PFSK-1 (cell line): ENCODE results near the gene NUDT3.

Experiments
- FOXP2 ChIP-seq: optimal IDR thresholded peaks from 2 replicates; pipeline ENCODE3; 2011; ENCODE audit warnings: borderline replicate concordance, control low read depth, inconsistent platforms; ENCODE audit not compliant: insufficient read depth; ENCODE audit errors: extremely low read length, extremely low read depth
- POLR2AphosphoS5 ChIP-seq: IDR thresholded peaks from 2 replicates; pipeline ENCODE4 v1.6.1; 2012; ENCODE audit warnings: low read depth, mild to moderate bottlenecking, control low read depth, low read length, moderate library complexity
- REST ChIP-seq, 2 experiments: IDR thresholded peaks; 2 replicates each; pipeline versions ENCODE4 v1.6.1 to v1.8.0; 2011 to 2012; ENCODE audit warnings: low read depth in 2 of 2, low read length in 2 of 2, control low read depth in 1 of 2, inconsistent platforms in 1 of 2, mild to moderate bottlenecking in 1 of 2, moderate library complexity in 1 of 2; ENCODE audit not compliant: insufficient read depth in 1 of 2
- SIN3A ChIP-seq: IDR thresholded peaks from 2 replicates; pipeline ENCODE4 v1.6.1; 2012; ENCODE audit warnings: mild to moderate bottlenecking, low read length, moderate library complexity, borderline replicate concordance; ENCODE audit not compliant: insufficient read depth
- TAF1 ChIP-seq: IDR thresholded peaks from 2 replicates; pipeline ENCODE4 v1.6.1; 2012; ENCODE audit warnings: low read length, control low read depth, borderline replicate concordance; ENCODE audit not compliant: insufficient read depth

NUDT3 gene

DNA sequence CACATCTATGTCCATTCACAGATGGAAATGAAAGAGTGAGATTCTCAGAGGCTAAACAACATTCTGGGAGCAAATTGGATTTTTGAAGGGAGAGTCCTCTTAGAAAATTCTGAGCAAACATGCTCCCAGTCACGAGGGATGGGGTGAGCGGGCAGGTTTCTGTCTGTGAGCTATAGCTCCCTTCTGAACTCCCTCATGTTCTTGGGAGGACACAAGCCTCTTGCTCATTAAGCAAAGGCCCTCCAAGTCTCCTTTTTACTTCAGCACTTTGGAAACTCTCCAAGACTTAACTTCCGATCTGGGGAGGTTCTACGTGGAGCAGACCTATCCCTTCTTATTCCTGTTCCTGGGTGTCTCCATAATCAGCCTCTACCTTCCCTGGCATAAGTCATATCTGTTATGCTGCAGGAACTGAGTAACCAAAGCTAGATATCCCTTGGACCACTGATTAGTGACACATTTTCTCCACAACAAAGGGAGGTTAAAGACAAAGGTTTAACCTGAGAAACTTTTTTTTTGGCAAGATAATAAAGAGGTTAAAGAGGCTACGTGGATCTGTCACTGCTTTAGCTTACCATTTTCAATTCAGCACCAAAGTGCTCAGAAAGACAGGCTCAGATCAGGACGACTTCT lies 110.7 kb downstream of the NUDT3 start:
- TF ChIP-seq POLR2AphosphoS5: no peak
- TF ChIP-seq FOXP2: no peak
- no peak for TF ChIP-seq SIN3A
- no peak for TF ChIP-seq TAF1
- TF ChIP-seq REST (IDR thresholded peaks at IDR 0.05; ENCODE audit: insufficient read depth in 1 of 2, low read depth in 2 of 2, low read length in 2 of 2): no peak

- no peak for TF ChIP-seq POLR2AphosphoS5
- TF ChIP-seq SIN3A: no peak
- TF ChIP-seq FOXP2: no peak
Measured at GRCh38 chr6:34280216-34280615, 112.3 kb downstream of the NUDT3 start.

DNA sequence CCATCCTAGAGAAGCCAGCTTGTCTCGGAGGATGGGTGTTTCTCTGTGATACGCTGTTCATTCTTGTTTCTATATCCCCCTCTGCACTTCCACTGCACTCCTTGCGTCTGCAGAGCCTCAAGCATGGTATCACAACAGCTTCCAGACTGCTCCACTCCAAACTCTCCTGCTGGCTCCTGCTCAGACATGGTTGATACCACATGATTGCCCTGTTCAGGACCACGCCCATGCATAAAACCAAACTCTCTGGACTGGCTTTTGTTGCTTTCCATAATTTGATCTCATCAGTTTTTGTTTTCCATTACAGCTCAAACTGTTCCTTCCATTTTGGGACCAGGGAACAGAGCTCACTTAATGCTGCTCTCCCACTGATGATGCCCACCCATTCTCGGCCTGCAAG lies 113.6 kb downstream of the NUDT3 start:
- TF ChIP-seq REST (IDR thresholded peaks at IDR 0.05; ENCODE audit: insufficient read depth in 1 of 2, low read depth in 2 of 2, low read length in 2 of 2): no peak

- TF ChIP-seq REST (IDR thresholded peaks at IDR 0.05; ENCODE audit: insufficient read depth in 1 of 2, low read depth in 2 of 2, low read length in 2 of 2) (no peak), TAF1 (no peak), SIN3A (no peak), POLR2AphosphoS5 (no peak), FOXP2 (no peak)
Measured at GRCh38 chr6:34277763-34278112, 114.7 kb downstream of the NUDT3 start.

GRCh38 chr6:34276881-34277762 lies 115.3 kb downstream of the NUDT3 start:
- TF ChIP-seq FOXP2 (no peak), SIN3A (no peak), POLR2AphosphoS5 (no peak), TAF1 (no peak), REST (IDR thresholded peaks at IDR 0.05; ENCODE audit: insufficient read depth in 1 of 2, low read depth in 2 of 2, low read length in 2 of 2) (no peak)
